Measurements from ENCODE around the gene PRR14.
"Not testable (repeated sequence)": the region's sequence is repeated elsewhere in the genome, so short reads cannot be mapped to it uniquely, and the experiment has no call there.

DNA sequence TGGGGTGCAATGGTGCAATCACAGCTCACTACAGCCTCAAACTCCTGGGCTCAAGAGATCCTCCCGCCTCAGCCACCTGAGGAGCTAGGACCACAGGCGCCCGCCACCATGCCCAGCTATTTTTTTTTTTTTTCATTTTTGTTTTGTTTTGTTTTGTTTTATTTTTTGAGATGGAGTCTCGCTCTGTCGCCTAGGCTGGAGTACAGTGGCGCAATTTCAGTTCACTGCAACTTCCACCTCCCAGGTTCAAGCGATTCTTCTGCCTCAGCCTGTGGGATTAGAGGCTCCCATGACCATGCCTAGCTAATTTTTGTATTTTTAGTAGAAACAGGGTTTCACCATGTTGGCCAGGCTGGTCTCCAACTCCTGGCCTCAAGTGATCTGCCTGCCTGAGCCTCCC lies 18.3 kb upstream of the PRR14 start:
- TF ChIP-seq, protein P1, sequence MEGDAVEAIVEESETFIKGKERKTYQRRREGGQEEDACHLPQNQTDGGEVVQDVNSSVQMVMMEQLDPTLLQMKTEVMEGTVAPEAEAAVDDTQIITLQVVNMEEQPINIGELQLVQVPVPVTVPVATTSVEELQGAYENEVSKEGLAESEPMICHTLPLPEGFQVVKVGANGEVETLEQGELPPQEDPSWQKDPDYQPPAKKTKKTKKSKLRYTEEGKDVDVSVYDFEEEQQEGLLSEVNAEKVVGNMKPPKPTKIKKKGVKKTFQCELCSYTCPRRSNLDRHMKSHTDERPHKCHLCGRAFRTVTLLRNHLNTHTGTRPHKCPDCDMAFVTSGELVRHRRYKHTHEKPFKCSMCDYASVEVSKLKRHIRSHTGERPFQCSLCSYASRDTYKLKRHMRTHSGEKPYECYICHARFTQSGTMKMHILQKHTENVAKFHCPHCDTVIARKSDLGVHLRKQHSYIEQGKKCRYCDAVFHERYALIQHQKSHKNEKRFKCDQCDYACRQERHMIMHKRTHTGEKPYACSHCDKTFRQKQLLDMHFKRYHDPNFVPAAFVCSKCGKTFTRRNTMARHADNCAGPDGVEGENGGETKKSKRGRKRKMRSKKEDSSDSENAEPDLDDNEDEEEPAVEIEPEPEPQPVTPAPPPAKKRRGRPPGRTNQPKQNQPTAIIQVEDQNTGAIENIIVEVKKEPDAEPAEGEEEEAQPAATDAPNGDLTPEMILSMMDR (conservative IDR thresholded peaks at IDR 0.05 in 1 of 2, IDR thresholded peaks at IDR 0.05 in 1 of 2; ENCODE audit: extremely low read depth in 1 of 2, insufficient read depth in 1 of 2, low read depth in 1 of 2, low read length in 2 of 2): not testable (repeated sequence)
- TF ChIP-seq EZH2 (IDR thresholded peaks at IDR 0.05; ENCODE audit: borderline replicate concordance, low read length): not testable (repeated sequence)
